ENCODE data around the gene TTF2. TPM values are rescaled to one million over a fixed set of nuclear protein-coding genes. Genes with fewer than 3 reads are reported as not detected.

The TTF2 gene
- total RNA-seq, 1 donor from 2014 or later, result 14.3 TPM

DNA sequence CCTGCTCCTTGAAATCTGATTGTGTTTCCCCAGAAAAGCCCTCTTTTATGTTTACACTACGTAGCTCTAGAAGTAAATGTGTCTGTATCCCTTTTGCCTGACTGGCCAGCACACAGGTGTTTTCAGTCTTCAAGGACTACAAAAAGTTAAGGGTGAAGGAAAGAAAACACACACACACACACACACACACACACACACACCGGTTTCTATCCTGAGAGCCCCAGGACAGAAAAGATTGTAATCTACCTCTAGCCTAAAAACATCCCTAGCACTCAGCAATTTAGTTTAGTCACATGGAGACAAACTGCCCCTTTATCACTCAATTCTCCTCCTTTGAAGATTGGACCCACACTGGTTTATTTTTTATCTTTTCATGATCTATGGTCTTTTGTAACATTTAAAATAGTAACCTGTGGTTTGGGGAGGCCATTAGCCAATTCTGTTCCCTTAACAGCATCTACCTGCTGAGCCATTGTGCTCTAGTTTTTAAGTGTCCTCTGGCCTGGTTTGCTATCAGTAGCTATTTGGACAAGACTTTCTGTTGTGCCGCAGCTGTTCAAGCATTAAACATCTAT, 77.2 kb downstream of the TTF2 start:
- no peak for DNase-seq (ENCODE audit: low read depth)
- Histone ChIP-seq H3K27me3 (ENCODE audit: control insufficient read depth, insufficient read depth, low read length) (no peaks in the 10 kb centered on the region), H3K36me3 (ENCODE audit: control insufficient read depth, insufficient read depth, low read length) (no peaks in the 10 kb centered on the region), H3K4me3 (ENCODE audit: low read depth, low read length) (no peak overlapping the region)
- TF ChIP-seq, protein P1, sequence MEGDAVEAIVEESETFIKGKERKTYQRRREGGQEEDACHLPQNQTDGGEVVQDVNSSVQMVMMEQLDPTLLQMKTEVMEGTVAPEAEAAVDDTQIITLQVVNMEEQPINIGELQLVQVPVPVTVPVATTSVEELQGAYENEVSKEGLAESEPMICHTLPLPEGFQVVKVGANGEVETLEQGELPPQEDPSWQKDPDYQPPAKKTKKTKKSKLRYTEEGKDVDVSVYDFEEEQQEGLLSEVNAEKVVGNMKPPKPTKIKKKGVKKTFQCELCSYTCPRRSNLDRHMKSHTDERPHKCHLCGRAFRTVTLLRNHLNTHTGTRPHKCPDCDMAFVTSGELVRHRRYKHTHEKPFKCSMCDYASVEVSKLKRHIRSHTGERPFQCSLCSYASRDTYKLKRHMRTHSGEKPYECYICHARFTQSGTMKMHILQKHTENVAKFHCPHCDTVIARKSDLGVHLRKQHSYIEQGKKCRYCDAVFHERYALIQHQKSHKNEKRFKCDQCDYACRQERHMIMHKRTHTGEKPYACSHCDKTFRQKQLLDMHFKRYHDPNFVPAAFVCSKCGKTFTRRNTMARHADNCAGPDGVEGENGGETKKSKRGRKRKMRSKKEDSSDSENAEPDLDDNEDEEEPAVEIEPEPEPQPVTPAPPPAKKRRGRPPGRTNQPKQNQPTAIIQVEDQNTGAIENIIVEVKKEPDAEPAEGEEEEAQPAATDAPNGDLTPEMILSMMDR (IDR thresholded peaks at IDR 0.05; ENCODE audit: insufficient read depth, low read length, poor library complexity, severe bottlenecking), result no peak

DNA sequence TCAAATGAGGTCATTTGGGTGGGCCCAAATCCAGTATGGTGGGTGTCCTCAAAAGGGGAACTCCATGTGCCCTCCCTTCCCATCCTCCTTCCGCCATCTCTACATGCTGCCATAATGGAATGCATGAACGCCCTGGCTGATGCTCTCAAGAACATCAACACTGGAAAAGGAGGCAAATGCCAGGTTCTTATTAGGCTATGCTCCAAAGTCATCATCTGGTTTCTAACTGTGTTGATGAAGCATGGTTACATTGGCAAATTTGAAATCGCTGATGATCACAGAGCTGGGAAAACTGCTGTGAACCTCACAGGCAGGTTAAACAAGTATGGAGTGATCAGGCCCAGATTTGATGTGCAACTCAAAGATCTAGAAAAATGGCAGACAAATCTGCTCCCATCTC, 78.0 kb downstream of the TTF2 start:
- H3K27me3 ChIP-seq (ENCODE audit: control insufficient read depth, insufficient read depth, low read length), result no peaks in the 10 kb centered on the region
- H3K36me3 ChIP-seq (ENCODE audit: control insufficient read depth, insufficient read depth, low read length), result no peaks in the 10 kb centered on the region
- H3K4me3 ChIP-seq (ENCODE audit: low read depth, low read length), result no peak overlapping the region
- DNase-seq (ENCODE audit: low read depth), result no peak
- TF ChIP-seq, protein P1 (IDR thresholded peaks at IDR 0.05; ENCODE audit: insufficient read depth, low read length, poor library complexity, severe bottlenecking), result no peak

DNA sequence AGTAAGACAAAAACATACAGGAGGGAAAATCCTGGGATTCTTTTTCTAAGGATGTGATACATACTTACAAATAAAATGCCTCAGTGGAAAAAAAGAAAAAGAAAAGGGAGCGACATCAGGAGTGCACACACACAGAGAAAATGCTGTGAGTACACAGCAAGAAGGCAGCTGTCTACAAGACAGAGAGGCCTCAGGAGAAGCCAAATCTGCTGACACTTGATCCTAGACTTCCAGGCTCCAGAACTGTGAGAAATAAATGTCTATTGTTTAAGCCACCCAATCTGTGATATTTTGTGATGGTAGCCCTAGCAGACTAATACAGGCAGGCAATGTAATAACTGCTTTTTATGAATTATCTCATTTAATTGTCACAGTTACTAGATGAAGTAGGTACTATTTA, 78.4 kb downstream of the TTF2 start:
- TF ChIP-seq, protein P1 (IDR thresholded peaks at IDR 0.05; ENCODE audit: insufficient read depth, low read length, poor library complexity, severe bottlenecking), result no peak
- no peak for DNase-seq (ENCODE audit: low read depth)
- no peaks in the 10 kb centered on the region for H3K36me3 ChIP-seq (ENCODE audit: control insufficient read depth, insufficient read depth, low read length)
- H3K4me3 ChIP-seq (ENCODE audit: low read depth, low read length), result no peak overlapping the region
- no peaks in the 10 kb centered on the region for H3K27me3 ChIP-seq (ENCODE audit: control insufficient read depth, insufficient read depth, low read length)

DNA sequence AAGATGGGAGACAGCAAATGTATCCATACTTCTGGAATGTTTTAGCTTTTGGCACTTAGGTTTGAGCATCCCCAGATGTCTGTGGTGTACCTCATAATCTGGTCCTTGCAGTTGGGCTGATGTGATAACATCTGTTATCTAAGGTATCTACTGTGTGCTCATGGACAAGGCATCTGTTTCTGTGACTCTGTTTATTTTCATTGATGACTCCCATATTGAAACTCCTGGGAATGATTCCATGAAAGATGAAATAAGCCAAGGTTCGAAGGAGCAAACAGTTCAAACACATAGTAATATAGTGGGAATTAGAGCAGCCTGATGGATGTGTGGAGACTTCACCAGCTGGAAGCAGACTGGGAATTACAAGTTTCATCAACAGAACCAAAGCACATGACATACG, 82.1 kb downstream of the TTF2 start:
- H3K36me3 ChIP-seq (ENCODE audit: control insufficient read depth, insufficient read depth, low read length), result no peaks in the 10 kb centered on the region
- H3K4me3 ChIP-seq (ENCODE audit: low read depth, low read length), result no peak overlapping the region
- no peaks in the 10 kb centered on the region for H3K27me3 ChIP-seq (ENCODE audit: control insufficient read depth, insufficient read depth, low read length)
- DNase-seq (ENCODE audit: low read depth), result no peak
- TF ChIP-seq, protein P1 (IDR thresholded peaks at IDR 0.05; ENCODE audit: insufficient read depth, low read length, poor library complexity, severe bottlenecking), result no peak

DNA sequence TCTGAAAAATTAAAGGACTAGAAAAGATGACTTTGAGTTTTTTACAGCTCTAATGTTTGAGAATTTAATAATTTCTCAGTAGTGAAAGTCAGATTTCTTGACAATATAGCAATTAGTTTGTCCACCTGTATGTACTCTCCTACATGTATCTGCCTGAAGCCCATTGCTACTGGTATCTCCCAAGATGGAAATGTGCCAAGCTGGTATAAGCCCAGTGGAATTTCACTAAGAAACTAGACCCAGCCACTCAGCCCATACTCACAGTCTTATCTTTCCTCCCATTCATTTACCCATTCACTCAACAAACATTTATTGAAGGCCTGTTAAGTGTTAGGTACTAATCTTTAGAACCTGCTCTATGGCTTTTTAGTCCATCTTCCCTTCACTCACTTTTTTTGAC, 83.0 kb downstream of the TTF2 start:
- TF ChIP-seq, protein P1 (IDR thresholded peaks at IDR 0.05; ENCODE audit: insufficient read depth, low read length, poor library complexity, severe bottlenecking), result no peak
- Histone ChIP-seq H3K36me3 (ENCODE audit: control insufficient read depth, insufficient read depth, low read length) (no peaks in the 10 kb centered on the region), H3K27me3 (ENCODE audit: control insufficient read depth, insufficient read depth, low read length) (no peaks in the 10 kb centered on the region), H3K4me3 (ENCODE audit: low read depth, low read length) (no peak overlapping the region)
- no peak for DNase-seq (ENCODE audit: low read depth)

DNA sequence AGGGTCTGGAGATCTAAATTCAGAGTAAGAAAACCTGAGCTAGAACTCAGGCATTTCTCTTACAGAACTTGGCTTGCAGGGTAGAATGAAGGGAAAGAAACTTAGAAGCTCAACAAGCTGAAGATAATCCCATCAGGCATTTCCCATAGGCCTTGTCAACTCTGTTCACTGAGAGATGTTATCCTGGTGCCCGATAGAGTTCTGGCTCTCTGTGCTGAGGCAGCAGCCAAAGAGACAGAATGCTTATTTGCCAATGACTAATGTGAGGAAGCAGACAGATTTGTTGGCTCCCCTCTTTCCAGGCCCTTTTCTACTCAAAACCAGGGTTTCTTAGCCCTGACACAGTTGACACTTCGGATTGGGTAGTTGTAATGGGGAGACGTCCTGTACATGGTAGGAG, 83.7 kb downstream of the TTF2 start:
- H3K4me3 ChIP-seq (ENCODE audit: low read depth, low read length), result no peak overlapping the region
- no peak for DNase-seq (ENCODE audit: low read depth)

More for the DNA sequence above, 83.7 kb downstream of the TTF2 start:
- no peaks in the 10 kb centered on the region for H3K27me3 ChIP-seq (ENCODE audit: control insufficient read depth, insufficient read depth, low read length)
- H3K36me3 ChIP-seq (ENCODE audit: control insufficient read depth, insufficient read depth, low read length), result no peaks in the 10 kb centered on the region
- TF ChIP-seq, protein P1 (IDR thresholded peaks at IDR 0.05; ENCODE audit: insufficient read depth, low read length, poor library complexity, severe bottlenecking), result no peak

Measured in kidney epithelial cell (primary cell).